DMS114 treated with DMSO at 0.1 percent for 48 hours (cell line): Measurements from ENCODE around the gene PHACTR2.

Experiments
- DNase-seq: peaks from one replicate; lab custom pipeline; 2025; ENCODE audit not compliant: unreplicated experiment; lab: John Stamatoyannopoulos, UW

The PHACTR2 gene

DNA sequence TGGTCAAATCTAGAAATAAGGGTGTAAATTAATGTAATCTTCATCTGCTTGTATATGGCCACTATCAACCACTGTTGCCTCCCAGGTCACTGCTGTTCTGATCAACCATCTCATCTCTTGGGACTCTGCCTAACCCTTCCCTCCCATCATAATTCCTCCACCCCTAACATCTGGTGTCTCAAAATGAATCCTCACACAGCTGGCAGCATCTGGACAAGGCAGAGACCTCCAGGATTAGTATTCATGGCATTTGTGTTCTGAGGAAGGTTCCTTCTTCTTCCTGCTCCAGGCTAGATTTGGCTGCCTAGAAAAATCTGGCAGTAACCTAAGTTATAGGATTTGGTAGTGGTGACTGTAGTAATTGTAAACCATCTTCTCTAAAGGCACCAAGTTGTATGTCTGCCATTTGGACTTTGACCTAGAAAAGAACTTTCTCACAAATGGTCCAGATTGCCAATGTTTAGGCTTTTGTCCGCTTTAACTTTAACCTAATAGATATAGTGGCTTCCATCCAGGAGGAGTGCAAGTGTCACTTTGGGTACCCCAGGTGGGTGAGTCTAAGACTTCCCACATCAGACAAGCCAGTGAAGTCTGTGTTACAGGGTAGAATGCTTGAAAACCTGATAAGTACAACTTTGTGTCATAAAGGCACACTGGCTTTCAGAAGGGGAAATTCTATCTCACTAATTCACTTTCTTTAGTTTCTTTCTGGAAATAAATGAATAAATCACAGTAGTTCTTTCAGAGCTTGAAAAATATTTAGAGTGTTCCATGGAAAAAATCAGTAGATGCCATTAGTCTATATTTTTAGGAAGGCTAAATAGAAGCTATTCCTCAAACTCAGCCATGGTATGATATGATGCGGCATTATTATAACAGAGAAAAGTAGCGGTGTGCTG is 3.0 kb upstream of the PHACTR2 start:
- no peak for DNase-seq

DNA sequence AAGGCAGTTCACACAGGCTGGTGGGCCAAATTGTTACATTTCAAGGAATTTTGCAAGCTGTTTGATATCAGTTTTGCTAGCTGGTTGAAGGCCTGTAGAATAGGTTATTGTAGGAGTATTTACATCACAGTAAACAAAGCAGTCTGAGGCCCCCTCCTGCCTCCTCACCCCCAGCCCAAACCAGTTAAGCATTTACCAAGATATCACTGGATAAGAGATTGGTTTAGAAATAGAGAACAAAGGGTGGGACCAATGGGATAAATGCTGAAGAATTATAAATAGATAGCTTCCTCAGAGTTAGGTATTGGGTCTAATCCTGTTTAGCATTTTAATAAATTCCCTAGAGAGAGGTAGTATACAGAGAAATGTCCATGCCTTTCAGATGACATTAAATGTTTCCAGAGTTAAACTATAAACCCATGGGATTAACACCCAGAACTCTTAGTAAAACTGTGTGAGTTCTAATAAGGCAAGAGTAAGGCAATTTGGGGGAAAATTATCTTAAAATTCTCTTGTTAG is 2.3 kb upstream of the PHACTR2 start:
- no peak for DNase-seq

DNA sequence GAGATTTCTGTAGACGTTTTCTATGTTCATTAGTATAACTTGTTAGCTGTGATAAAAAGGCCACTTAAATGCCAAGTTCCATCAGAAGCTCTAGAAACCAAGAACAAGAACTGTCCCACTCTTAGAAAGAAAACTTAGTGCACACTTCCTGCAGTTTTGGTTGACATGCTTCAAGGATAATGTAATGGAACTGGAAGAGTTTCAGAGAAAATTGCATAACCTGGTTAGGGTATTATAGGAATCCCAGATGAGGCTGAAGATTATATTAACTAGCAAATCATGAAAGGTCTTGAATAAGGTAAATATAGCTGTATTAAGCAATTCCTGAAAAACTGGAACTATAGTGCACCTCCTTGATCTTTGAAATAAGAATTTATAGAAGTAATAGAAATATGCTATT is 1.8 kb upstream of the PHACTR2 start:
- no peak for DNase-seq

DNA sequence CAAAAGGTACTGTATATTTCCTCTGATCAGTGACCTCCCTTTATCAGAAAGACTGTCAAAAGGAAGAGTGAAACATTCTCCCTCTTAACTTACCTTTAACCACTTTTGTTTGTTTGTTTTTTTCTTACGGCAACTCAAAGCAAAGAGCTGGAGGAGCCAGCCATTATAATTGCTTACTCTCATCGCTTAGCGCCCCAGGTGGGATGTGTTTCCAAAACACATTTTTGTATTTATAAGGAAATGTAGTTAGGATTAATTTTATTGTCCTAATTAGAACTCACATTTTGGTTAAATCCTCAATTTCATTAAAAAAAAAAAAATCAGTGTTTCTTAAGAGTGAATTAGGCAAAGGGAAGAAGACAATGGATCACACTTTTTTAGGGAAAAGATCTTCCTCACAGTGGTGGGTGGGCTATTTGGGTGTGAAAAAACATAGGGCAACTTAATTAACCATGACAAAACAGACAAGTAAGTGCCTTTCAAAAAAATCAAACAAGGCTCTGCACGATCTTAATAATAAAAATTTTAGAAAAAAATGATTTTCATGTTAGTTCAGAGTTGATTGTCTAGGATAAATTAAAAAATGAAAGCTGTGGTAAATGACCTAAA is 1.2 kb upstream of the PHACTR2 start:
- no peak for DNase-seq

DNA sequence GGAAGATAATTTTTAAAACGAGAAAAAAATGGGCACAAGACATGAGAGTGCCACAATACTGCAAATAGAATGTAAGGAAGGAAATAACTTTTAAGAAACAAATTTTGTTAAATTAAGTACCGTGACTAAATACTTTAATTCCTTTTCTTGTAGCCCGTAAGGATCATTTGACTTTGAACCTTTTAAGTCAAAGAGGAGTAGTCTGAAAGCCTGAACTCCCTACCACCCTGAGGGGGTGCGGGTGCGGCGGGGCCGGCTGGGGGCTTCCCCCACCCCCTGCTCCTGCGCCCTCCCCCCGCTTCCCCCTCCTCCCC is 231 bp upstream of the PHACTR2 start:
- no peak for DNase-seq

DNA sequence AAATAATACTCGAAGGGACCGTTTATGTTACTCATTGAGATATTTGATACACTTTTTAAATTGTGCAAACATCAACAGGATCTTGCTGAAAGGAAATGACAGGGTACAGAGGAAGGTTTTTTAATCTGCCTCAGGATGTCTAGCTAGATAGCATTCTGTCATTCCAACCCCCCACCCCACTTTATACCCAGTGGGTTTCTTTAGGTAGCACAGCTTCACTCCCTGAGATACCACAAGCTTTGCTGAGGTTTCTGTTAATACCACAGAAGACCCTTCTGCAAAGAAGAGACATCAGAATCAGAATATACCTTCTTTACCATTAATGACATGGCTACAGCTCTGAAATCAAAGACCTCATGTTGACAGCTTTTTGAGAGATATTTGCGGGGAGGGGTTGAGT is 1.3 kb downstream of the PHACTR2 start:
- DNase-seq = no peak

DNA sequence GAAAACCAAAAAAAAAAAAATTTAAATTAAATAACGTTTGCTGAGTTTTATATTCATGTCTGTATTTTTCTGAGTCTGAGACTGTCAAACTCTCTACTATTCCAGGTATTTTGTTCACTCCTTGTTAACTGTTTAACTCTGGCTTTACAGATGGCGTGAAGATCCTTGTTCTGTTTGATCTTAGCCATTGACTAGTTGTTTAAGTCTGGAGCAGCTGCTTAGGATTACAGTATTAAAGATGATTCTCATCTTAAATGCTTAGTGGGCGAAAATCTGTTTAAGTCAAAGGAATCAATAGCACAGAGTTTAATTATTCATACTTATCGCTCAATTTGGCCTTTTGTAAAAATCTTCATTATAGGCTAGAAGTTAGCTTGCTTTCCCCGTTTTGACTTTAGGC is 2.4 kb downstream of the PHACTR2 start:
- DNase-seq = no peak

DNA sequence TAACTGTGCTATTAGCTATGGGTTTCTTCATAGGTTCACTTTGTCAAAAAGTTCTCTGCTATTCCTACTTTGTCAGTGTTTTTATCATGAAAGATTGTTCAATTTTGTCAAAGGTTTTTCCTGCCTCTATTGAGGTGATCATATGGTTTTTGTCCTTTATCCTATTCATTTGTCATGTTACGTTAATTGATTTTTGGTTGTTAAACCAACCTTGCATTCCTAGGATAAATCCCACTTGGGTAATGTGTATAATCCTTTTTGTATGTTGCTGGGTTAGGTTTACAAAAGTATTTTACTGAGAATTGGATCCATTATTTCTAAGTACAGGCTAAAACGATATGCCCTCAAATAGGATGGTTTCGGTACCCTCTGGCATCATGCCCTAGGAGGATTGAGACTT is 5.0 kb downstream of the PHACTR2 start:
- DNase-seq = no peak

DNA sequence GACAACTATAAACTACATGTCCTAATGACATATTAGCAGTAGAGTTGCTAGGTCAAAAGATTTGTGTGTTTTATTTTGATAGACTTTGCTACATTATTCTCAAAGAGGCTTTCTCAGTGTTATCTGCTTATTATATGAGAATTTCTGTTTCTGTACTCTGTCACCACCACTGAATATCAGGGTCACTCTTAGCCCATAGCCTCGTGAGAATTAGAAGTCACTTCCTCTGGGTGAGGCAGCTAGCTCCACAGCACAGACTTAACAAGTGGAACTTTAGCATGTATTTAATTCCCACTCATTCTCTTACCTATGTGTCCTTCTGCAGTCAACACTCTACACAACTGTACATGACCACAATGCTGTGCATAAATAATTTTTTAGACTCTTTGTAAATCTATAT is 6.7 kb downstream of the PHACTR2 start:
- no peak for DNase-seq

DNA sequence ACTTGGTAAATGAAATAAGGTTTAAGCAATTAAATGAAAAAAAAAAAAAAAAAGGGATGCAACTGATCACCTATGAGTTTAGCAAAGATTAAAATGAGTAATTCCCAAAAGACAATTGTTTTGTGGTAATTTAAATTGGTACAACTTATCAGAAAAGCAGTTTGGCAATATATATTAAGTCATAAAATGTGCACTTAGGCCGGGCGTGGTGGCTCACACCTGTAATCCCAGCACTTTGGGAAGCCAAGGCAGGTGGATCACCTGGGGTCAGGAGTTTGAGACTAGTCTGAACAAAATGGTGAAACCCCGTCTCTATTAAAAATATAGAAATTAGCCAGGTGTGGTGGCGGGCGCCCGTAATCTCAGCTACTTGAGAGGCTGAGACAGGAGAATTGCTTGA is 7.9 kb downstream of the PHACTR2 start:
- DNase-seq = no peak

DNA sequence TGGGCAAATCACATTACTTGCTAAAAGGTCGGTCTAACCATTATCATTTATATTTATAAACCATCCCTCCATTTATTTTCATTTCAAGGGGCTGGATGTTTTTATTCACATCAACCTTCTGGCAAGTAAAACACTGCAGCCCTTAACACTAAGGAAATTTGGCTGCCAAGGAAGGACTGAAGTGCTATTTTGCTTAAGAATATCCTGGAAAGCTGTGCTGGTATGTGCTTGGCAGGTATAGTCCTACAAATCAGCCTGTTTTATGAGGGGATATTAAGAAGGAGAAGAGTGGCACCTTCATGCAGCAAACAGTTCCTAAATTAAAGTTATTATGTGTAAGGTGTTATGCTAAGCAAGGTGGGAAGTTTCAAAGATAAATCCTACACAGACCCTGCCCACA is 9.8 kb downstream of the PHACTR2 start:
- no peak for DNase-seq

DNA sequence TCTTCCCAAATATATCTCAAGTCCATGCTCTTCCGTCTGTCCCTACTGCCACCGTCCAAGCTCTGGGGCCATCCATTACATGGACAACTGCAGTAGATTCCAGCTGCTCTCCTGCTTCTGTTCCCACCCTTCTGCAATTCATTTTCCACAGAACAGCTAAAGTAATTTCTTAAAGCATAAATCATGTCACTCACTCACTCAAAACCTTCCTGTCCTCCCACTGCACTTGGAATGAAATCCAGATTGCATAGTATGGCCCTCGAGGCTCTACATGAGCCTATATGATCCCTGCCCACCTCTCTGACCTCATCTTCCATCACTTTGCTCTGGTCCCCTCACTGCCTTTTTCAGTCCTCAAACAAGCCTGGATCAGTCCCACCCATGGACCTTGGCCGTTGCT is 10.9 kb downstream of the PHACTR2 start:
- no peak for DNase-seq

DNA sequence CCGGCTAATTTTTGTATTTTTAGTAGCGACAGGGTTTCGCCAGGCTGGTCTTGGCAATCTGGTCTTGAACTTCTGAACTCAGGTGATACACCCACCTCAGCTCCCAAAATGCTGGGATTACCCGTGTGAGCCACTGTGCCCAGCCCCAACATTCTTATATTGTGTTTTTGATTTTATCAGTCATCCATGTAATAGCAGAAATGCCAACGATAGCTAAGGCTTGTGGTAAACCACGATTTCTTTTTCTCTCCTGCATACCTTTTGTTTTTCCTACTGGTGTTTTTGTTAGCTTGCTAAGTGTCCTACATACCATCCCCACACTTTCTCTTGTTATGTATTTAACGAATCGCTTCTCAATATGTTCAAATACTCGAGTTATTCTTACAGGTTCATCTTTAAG is 12.1 kb downstream of the PHACTR2 start:
- no peak for DNase-seq

DNA sequence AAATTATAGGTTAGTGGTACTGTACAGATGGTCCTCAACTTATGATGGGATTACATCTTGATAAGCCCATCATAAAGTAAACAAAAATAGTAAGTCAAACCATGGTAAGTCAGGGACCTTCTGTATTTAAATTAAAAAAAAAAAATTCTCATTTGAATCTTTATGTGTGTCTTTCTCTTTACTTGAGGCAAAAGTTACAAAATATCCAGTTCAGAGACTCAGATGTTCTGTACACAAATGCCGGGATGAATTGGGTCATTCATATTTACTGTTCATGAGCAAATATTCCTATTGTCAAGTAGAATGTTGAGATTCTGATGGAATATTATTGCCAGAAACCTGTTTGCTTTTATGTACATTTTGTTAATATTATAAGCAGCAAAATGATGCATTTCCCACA is 13.4 kb downstream of the PHACTR2 start:
- DNase-seq = no peak

DNA sequence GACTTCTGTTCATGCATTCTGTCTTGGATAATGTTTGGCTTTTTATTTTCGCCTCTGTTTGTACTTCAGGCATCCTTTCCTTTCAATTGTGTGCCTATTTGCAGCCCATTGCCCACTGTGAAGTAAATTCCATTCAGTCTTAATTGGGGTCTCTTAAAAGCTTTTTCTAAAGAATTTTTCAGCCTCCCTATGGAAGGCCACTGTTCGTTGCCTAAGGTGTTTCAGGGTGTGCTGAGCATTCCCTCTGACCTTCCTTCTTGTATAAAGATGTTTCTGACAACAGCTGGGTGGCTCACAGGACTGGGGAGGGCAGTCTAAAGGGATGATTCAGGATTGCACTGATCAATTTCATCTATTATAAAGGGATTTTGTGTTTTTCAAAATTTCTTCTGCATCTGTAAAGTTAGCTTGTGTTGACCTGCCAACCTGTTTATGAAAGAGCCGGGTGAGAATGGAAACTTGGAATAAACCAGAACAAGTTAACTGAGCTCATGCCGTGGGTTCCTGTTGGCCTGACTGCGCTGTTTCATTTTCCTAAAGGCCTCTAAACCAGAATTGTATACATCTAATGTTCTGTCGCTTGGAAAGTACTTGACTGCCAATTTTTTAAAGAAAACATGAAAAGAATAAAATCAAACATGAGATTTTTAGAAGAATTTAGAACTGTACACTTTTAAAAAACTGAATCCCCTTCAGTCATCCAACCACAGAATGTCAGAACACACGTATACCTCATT is 14.3 kb downstream of the PHACTR2 start:
- no peak for DNase-seq

DNA sequence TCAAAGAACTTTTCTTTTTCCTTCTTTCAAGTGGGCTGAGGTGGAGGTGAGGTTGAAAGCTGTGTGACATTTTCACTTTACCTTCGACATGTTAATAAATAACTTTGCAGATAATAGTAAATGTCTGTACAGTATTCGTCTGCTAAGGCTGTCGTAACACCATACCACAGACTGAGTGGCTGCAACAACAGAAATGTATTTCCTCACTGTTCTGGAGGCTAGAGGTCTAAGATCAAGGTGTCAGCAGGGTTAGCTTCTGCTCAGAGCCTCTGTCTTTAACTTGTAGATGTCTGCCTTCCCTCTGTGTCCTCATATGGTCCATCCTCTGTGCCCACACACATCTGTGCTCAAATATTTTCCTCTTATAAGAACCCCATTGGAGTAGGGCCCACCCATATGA is 14.9 kb downstream of the PHACTR2 start:
- DNase-seq = no peak

DNA sequence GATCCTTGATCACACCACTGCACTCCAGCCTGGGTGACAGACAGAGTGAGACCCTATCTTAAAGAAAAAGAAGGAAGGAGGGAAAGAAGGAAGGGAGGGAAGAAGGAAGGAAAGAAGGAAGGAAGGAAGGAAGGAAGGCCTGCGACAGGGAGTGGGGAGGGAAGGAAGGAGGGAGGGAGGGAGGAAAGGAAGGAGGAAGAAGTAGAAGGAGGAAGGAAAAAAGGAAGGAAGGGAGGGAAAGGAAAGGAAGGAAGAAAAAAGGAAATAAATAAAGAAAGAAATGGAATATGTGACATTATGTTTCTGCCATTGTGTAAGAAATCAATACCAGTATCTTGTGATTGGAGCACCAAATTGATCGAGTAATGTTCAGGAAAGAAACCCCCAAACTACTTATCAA is 16.2 kb downstream of the PHACTR2 start:
- DNase-seq = no peak

DNA sequence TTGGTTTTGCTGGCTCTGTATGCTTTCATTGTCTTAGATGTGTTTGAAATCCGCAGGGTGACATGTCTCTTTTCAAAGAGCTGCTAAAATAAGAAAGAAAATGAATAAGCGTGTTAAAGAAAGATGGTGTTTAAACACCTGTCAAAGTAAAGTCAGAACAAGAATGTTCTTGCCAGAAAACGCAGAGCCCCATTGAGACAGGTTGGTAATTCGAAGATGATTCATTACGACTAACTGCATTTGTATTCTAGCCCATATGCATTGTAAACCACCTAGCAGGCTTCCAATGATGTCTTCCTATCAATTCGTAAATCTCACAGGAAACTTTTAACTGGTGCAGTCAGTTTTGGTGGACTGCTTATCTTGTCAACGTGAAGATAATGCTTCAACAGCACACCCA is 16.8 kb downstream of the PHACTR2 start:
- no peak for DNase-seq

DNA sequence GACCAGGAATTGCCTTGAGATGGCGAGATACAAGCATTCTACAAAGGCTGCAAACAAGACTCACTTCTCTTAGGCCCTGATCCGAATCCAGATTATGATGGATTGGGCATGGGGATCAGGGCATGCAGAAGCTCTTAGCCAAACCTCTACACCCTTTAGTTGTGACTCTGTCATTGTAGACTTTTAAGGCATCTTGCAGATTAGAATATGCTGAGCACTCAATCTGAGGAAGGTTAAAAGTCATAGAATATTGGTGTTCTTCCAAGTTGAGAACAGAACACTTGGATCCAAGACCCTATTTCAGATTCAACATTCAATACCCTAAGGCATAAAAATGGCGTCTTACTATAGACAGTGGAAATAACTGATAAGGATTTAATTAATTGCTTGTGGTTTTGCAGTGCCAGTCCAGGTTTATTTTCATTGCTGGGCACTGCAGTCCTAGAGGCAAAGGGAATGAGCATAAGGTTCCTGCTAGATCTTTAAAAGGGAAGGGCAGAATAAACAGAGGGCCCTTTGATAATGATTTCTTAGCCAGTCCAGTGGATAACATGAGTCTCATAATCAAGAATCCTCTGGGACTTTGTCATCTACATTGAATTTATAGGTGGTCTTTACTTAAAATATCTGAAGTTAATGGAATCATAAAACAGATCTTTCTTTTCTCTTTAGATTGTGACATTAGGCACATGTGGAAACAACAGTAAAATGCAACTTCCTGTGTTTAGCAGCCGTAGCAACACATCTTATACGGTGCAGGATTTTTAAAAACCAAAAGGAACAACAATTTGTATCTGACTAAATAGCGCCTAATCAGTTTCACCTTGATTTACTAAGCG is 17.6 kb downstream of the PHACTR2 start:
- no peak for DNase-seq

DNA sequence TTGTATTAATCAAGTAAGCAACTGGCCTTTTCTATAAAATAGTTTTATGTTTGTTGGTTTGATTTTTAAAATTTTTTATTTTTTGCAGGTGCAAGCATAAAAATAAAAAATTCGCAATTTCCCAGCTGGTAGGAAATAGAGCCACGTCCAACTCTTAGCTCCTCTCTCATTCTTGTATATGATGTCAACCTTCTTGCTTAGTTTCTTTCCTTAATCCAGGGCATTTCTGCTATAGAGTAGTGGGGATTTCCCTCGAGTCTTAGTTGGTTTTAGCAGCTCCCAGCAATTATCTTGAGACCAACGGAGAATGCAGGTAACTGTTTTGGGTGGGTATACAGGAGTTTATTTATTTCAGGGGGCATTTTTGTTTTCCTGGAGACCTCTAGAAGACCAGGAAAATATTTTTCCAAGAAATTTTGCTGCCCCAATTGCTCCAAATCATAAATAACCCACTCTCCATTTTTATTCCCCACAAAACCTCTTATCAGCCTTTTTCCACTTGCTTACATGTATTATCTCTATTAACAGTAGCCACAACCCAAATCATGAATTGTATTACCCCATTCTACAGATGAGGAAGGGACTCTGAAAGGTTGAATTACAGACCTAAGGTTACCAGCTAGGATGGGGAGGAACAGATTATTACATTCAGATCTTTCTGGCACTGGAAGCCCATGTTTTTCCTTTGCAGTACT is 18.4 kb downstream of the PHACTR2 start:
- DNase-seq = no peak

DNA sequence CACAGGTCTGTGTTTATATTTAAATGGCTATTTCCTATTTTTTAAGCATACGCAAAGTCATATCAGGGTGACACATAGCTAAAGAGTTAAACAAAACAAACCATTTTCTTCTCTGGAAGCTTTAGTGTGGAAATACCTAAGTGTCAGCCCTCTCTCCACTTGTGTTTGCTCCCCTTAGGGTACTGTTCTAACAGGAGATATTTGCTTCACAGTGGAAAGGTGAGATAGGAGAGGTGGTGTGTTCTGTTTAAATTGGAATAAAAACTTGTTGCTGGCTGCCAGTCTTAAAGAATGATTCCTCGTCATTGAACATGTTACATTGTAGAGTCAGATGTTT is 18.9 kb downstream of the PHACTR2 start:
- DNase-seq = no peak
